K562 (cell line): ENCODE data around the gene TTC39A. TPM values are rescaled to one million over a fixed set of nuclear protein-coding genes. Genes with fewer than 3 reads are reported as not detected.

Experiments used
- ATAC-seq: fragments of 200-7000 bp; cut with Tn5 transposase; 3 replicates; pipeline ENCODE4 v1.9.1; 2020; ENCODE audit warnings: moderate library complexity
- BruUV-seq: library from RNA; stranded (reverse); fragments of 400-500 nt; replicated peaks from 2 replicates; lab custom pipeline; 2021; lab: Mats Ljungman, UMichigan
- CTCF ChIA-PET: fragments of 300-600 bp; formaldehyde crosslinking; extraction: SDS; loops from one replicate; lab custom pipeline; 2021; ENCODE audit warnings: low intra/inter-chr PET ratio; lab: Yijun Ruan, JAX
- POLR2A ChIA-PET: fragments of 300-600, 350-650 bp; sonication (Branson Sonifier 250); formaldehyde crosslinking; extraction: SDS; loops from one replicate; lab custom pipeline; 2021; ENCODE audit warnings: antibody characterized with exemption, inconsistent platforms; lab: Yijun Ruan, JAX
- DNase-seq, 4 experiments: peaks; one replicate each; pipeline versions ENCODE4 v3.0.0 to v3.0.0-alpha.2; 2011 to 2018; ENCODE audit warnings: low spot score in 3 of 4, mixed read lengths in 3 of 4; ENCODE audit errors: extremely low read depth in 1 of 4
- FAIRE-seq: peaks from 2 replicates; lab custom pipeline; 2011; peaks lifted over from hg19 to GRCh38; lab: Jason Lieb, UNC
- H2AFZ ChIP-seq: 2 replicates; pipeline ENCODE4 v1.6.0; 2011; ENCODE audit warnings: low read depth, low read length, control low read depth, inconsistent platforms
- H3K27ac ChIP-seq: fragments of 200-600 bp; 3 replicates; pipeline ENCODE4 v1.8.0; 2011; ENCODE audit warnings: low read depth, mild to moderate bottlenecking, control low read depth, inconsistent platforms, low read length, moderate library complexity, mixed read lengths; ENCODE audit errors: extremely low read depth
- H3K27me3 ChIP-seq, 2 experiments: fragments of 300-600 bp in 1 of 2; 2 replicates in 1 of 2; 3 replicates in 1 of 2; pipeline versions ENCODE4 v1.6.0 to v1.8.0; 2011; ENCODE audit warnings: inconsistent platforms in 2 of 2, low read length in 2 of 2, mild to moderate bottlenecking in 1 of 2, mixed read lengths in 1 of 2, moderate library complexity in 1 of 2; ENCODE audit not compliant: control insufficient read depth in 2 of 2, insufficient read depth in 2 of 2
- H3K36me3 ChIP-seq: fragments of 300-600 bp; 3 replicates; pipeline ENCODE4 v1.8.0; 2011; ENCODE audit warnings: mild to moderate bottlenecking, low read length, inconsistent platforms; ENCODE audit not compliant: control insufficient read depth, insufficient read depth
- H3K4me1 ChIP-seq, 2 experiments: fragments of 200-600 bp in 1 of 2; replicated peaks in 1 of 2; 2 replicates in 1 of 2; 3 replicates in 1 of 2; pipeline versions ENCODE4 v1.5.1 to v1.8.0; 2011; ENCODE audit warnings: inconsistent platforms in 2 of 2, low read length in 2 of 2, mild to moderate bottlenecking in 1 of 2, mixed read lengths in 1 of 2, moderate library complexity in 1 of 2; ENCODE audit not compliant: control insufficient read depth in 2 of 2, insufficient read depth in 2 of 2
- H3K4me2 ChIP-seq: 2 replicates; pipeline ENCODE4 v1.6.1; 2011; ENCODE audit warnings: low read length, control low read depth, inconsistent platforms, mixed read lengths; ENCODE audit not compliant: insufficient read depth
- H3K4me3 ChIP-seq: fragments of 200-600 bp; sonication (generic), shearing (Covaris generic); 2 replicates; pipeline ENCODE4 v1.5.1; 2016; ENCODE audit warnings: control low read depth, inconsistent platforms
- H3K79me2 ChIP-seq: fragments of 200-600 bp; 3 replicates; pipeline ENCODE4 v1.8.0; 2011; ENCODE audit warnings: low read length, inconsistent platforms; ENCODE audit not compliant: control insufficient read depth, insufficient read depth
- H3K9ac ChIP-seq, 2 experiments: 2 replicates each; pipeline versions ENCODE4 v1.6.0 to v1.6.1; 2011; ENCODE audit warnings: low read depth in 2 of 2, low read length in 2 of 2, control low read depth in 1 of 2, inconsistent platforms in 1 of 2, mild to moderate bottlenecking in 1 of 2, mixed read lengths in 1 of 2; ENCODE audit not compliant: insufficient read depth in 1 of 2
- H3K9me1 ChIP-seq: one replicate; pipeline ENCODE4 v1.6.0; 2011; ENCODE audit warnings: inconsistent platforms, mild to moderate bottlenecking, low read length, moderate library complexity; ENCODE audit not compliant: control insufficient read depth, insufficient read depth
- H3K9me3 ChIP-seq: replicated peaks from 2 replicates; pipeline ENCODE4 v1.5.1; 2011; ENCODE audit warnings: low read depth, low read length, inconsistent platforms; ENCODE audit not compliant: control insufficient read depth, insufficient read depth
- H4K20me1 ChIP-seq: replicated peaks from 2 replicates; pipeline ENCODE4 v1.6.1; 2011; ENCODE audit warnings: low read length, inconsistent platforms, mixed read lengths; ENCODE audit not compliant: control insufficient read depth, insufficient read depth
- CBX1 ChIP-seq: sonication (generic); IDR thresholded peaks from 2 replicates; pipeline ENCODE4 v1.6.1; 2016; ENCODE audit warnings: antibody characterized with exemption, low read depth, mild to moderate bottlenecking
- E2F8 ChIP-seq: fragments of 450-650 bp; IDR thresholded peaks from 2 replicates; pipeline ENCODE4 v1.7.1; 2018; ENCODE audit warnings: mild to moderate bottlenecking, low read depth; ENCODE audit not compliant: partially characterized antibody
- ELF4 ChIP-seq: fragments of 450-650 bp; formaldehyde crosslinking; IDR thresholded peaks from 2 replicates; pipeline ENCODE4 v1.4.0; 2022; ENCODE audit warnings: missing genetic modification characterization
- FOXJ3 ChIP-seq: sonication (generic); formaldehyde crosslinking; IDR thresholded peaks from 2 replicates; pipeline ENCODE4 v1.4.0; 2020; ENCODE audit warnings: mild to moderate bottlenecking, missing genetic modification reagents
- MLX ChIP-seq, 2 experiments: fragments of 450-650 bp in 1 of 2; sonication (generic) in 1 of 2; formaldehyde crosslinking; conservative IDR thresholded peaks; 2 replicates each; pipeline versions ENCODE4 v1.4.0 to v1.8.1; 2020 to 2022; ENCODE audit warnings: mild to moderate bottlenecking in 1 of 2, missing genetic modification reagents in 1 of 2
- SUPT5H ChIP-seq: fragments of 450-650 bp; IDR thresholded peaks from 2 replicates; pipeline ENCODE4 v1.6.1; 2016
- ZBTB43 ChIP-seq: sonication (generic); formaldehyde crosslinking; IDR thresholded peaks from 2 replicates; pipeline ENCODE4 v1.8.0; 2023; ENCODE audit warnings: mild to moderate bottlenecking, missing genetic modification reagents
- ZNF143 ChIP-seq: sonication (generic); formaldehyde crosslinking; IDR thresholded peaks from 2 replicates; pipeline ENCODE4 v1.9.0; 2022; ENCODE audit warnings: mild to moderate bottlenecking, missing genetic modification reagents
- ZNF589 ChIP-seq: fragments of 200-800 bp; sonication (Bioruptor generic); IDR thresholded peaks from 2 replicates; pipeline ENCODE4 v1.6.1; 2016; ENCODE audit warnings: low read depth, missing genetic modification characterization, missing compliant biosample characterization
- in situ Hi-C: fragments of 300-500 bp; cut with MboI; formaldehyde crosslinking; loops from 4 replicates; pipeline ENCODE4 v1.15.0; 2018; ENCODE audit warnings: inconsistent platforms, mixed read lengths
- intact Hi-C: fragments of 100-400 bp; cut with micrococcal nuclease; formaldehyde crosslinking; loops from 2 replicates; pipeline ENCODE4 v1.14.2; 2022
- polyA plus RNA-seq, 8 experiments: library from polyadenylated mRNA; depleted of rRNA in 4 of 8; stranded (reverse) in 5 of 8; unstranded in 3 of 8; fragments of >200 nt; fragmentation: Nextera tagmentation in 2 of 8; fragmentation: Illumina TruSeq in 1 of 8; extraction: Ambion mirVana in 2 of 8; extraction: Trizol in 1 of 8; gene quantifications; 2 replicates each; pipeline versions ENCODE4 v1.2.1 to v1.2.3, GENCODE V29; 2011 to 2014; ENCODE audit warnings: inconsistent platforms in 1 of 8, missing spikeins in 1 of 8
- total RNA-seq, 7 experiments: library from RNA; depleted of rRNA in 6 of 7; stranded (reverse); fragments of >200 nt in 6 of 7; fragmentation: Illumina TruSeq in 2 of 7; extraction: Trizol in 2 of 7; gene quantifications; 2 replicates each; pipeline versions ENCODE4 v1.2.1 to v1.2.3, GENCODE V29; 2011 to 2021; ENCODE audit warnings: low replicate concordance in 1 of 7

TTC39A gene
- total and polyA plus RNA-seq, 9 of the 15 experiments (the other 6 are each of a cell fraction or from before 2014, with no cell fraction given), result 0.18 to 0.82 (median 0.35) TPM

GRCh38 chr1:51372561-51372960, 42.2 kb upstream of the TTC39A start:
- no peaks in the 10 kb centered on the region for H3K79me2 ChIP-seq
- CTCF ChIA-PET, result no interaction called here
- H3K9me3 ChIP-seq, result no peaks in the 10 kb centered on the region
- FAIRE-seq (no peak), DNase-seq (no peak), ATAC-seq (no peak)
- no peaks in the 10 kb centered on the region for H3K4me1 ChIP-seq
- BruUV-seq, result no TSS peak
- H3K27me3 ChIP-seq, result no peaks in the 10 kb centered on the region
- H3K4me3 ChIP-seq, result no peak overlapping the region
- peaks cover 27% of the 10 kb centered on the region for H3K36me3 ChIP-seq
- no peaks in the 10 kb centered on the region for H4K20me1 ChIP-seq
- intact Hi-C loops, result no loop called here
- no peak overlapping the region for H3K9ac ChIP-seq
- no peak overlapping the region for H3K27ac ChIP-seq
- H3K4me2 ChIP-seq, result no peak overlapping the region
- H3K9me1 ChIP-seq, result no peaks in the 10 kb centered on the region
- in situ Hi-C loops, result no loop called here
- POLR2A ChIA-PET, result interaction anchor here (0.6 to 1.5 kb wide), 3 partner anchors 13 to 257 kb away, joined by 3 to 4 read pairs (median 3); no protein-coding TSS in a partner anchor
- TF ChIP-seq SUPT5H (no peak), ZBTB43 (CRISPR knock-in tag) (no peak), CBX1 (no peak), ZNF143 (CRISPR knock-in tag) (no peak), ELF4 (CRISPR knock-in tag) (no peak), MLX (CRISPR knock-in tag; conservative IDR thresholded peaks at IDR 0.05) (no peak), E2F8 (no peak), ZNF589 (CRISPR knock-in tag) (no peak), FOXJ3 (CRISPR knock-in tag) (no peak)
- no peak overlapping the region for H2AFZ ChIP-seq
